UCSD-AML1 (cell line): ENCODE measurements around the gene RABGAP1L.
"Not testable (repeated sequence)": the region's sequence is repeated elsewhere in the genome, so short reads cannot be mapped to it uniquely, and the experiment has no call there.

Source experiments
- DNase-seq: peaks from one replicate; lab custom pipeline; 2025; ENCODE audit not compliant: unreplicated experiment; lab: John Stamatoyannopoulos, UW

The RABGAP1L gene

DNA sequence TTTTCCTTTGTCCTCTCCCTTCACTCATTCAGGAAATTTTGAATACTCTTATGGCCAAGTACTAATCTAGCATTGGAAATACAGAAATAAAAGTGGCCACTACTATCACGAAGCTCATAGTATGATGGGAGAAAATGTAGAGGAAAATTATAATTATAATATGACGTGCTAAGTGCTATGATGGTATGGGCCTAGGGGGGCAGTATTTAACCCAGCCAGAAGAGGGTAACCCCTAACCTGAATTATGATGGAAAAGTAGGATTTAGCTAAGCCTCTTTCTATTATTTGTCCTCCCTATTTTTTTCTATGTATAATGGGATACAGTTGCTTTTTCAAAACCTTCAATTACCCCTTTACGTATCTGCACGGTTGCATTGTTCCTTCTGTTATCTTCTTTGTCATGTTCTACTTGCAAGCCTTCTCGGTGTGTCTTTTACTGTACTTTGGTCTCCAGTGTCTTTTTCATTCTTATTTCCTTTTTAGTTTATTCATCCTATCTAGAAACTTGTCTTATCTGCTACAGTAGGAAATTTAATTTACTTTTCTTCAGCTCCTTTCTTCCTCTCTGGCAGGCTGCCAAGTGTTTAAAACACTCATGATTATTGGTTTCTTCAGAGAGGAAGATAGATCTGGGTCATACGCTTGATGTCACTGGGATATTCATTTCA, 199.6 kb downstream of the RABGAP1L start:
- DNase-seq, result no peak

GRCh38 chr1:174359454-174359805, 200.1 kb downstream of the RABGAP1L start:
- no peak for DNase-seq

GRCh38 chr1:174364996-174365736, 205.8 kb downstream of the RABGAP1L start:
- no peak for DNase-seq

DNA sequence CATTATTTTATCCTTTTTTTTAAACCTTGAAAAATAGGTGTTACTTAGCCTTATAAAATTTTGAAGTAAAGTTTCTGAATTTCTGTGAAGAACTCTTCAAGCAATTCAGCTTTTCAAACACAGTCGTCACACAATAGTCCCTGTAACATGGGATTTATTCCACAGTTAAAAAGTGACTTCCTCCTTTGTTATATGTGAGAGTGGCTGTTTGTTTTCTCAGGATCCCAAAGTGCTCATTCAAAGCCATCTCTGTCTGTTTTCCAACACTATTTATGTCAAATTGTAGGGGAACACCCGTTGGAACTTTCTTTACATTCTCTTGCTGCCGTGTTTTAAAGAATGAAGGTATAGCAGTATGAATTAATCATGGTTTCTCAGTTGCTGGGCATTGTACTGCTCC, 207.6 kb downstream of the RABGAP1L start:
- DNase-seq, result no peak

DNA sequence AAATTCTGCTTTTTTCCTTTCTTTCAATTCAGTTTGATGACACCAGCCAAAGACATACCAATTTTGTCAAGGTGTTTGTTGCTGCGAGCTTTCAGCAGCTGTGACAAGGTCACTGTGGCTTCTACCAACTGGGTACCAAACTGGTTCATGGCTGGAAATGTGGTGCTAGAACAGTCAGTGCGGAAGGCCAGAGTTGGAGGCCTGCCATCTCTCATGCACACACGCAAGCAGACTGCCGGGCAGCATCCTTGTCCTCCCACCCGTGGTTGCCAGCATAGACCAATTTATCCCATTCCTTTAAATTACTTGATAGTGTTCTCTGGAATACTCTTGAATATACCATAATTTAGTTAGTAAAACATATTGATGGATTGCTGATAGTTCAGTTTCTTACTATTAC, 208.6 kb downstream of the RABGAP1L start:
- DNase-seq, result no peak

DNA sequence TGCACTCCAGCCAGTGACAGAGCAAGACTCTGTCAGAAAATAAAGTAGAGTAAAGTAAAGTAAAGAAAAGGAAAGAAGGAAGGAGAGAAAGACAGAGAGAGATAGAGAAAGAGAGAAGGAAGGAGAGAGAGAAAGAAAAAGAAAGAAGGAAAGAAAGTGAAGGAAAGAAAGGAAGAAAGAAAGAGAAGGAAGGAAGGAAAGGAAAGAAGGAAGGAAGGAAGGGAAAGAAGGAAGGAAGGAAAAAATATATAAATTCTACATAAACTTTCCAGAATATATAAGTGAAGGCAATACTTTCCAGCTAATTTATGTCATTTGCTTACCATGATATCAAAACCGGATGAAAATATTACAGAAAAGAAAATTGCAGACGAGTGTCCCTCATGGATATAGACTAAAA, 216.7 kb downstream of the RABGAP1L start:
- DNase-seq, result no peak

- DNase-seq, result no peak
Observed at GRCh38 chr1:174391716-174392115, 232.4 kb downstream of the RABGAP1L start.

DNA sequence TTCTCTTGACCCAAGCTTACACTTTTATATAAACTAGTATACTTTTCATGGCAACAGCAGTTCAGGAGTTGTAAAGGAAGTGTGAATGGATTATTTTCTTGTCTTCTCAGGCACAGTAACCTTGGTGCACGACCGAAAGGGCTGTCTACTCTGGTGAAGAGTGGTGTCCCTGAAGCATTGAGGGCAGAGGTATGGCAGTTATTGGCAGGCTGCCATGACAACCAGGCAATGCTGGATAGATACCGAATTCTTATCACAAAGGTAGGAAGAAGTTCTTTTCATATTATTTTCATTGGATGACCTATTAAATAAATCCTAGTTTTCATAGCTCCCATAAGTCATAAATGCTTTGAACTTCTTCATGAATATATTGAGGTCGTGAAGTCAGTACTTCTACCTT, 234.6 kb downstream of the RABGAP1L start:
- DNase-seq, result no peak

DNA sequence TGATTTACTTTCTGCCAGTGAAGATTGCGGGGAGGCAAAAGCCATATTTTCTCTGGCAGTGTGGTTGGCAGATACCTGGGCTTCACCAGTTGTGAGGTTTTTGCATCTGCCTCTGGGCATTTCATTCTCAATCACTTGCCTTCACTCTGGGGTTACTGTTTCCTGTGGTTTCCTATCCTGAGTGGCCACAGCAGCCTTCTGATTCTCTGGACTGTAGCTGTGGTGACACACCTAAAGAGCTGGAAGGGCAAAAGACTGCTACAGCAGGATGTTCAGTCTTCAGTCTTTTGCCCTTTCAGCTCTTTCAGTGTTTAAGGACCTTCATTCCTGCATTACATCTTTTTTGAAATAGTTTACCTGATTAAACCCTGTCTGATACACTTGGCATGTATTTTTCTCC, 237.9 kb downstream of the RABGAP1L start:
- no peak for DNase-seq

GRCh38 chr1:174398246-174398645, 238.9 kb downstream of the RABGAP1L start:
- no peak for DNase-seq

DNA sequence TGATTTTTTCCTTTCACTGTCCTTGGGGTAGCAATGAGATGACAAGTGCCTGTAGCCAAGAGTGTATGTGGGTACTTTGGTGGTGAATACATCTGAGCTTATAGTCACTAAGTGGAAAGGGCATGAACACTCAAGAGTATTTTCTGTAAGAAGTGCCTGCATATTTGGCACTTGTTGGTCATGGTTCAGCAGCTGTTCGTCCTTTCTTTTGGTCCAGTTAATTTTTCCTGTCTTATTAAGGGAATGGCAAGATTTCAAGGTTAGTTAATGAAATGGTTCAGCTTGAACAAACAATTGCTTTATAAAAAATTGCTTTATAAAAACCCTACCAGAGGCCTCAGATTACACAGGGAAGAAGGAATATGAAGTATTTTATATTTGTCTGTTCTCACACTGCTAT, 239.9 kb downstream of the RABGAP1L start:
- DNase-seq, result no peak

- no peak for DNase-seq
Observed at GRCh38 chr1:174401075-174401474, 241.8 kb downstream of the RABGAP1L start.

DNA sequence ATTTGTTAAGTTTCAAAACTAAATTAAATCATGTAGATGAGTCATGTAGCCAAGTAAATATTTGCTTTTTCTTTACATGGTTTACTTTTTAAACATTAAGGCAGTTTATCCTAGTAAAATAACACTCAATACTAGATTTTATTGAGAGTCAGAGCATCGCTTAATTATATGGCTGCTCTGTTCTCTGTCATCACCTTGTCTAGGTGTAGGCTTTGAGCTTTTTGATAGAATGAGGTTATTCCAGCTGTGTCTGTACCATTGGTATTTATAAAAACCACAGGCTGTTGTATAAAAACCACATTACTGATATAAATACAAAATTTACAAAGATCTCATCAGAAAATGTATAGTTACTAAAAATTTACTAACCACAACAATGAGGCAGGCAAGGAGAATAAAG, 245.9 kb downstream of the RABGAP1L start:
- no peak for DNase-seq

DNA sequence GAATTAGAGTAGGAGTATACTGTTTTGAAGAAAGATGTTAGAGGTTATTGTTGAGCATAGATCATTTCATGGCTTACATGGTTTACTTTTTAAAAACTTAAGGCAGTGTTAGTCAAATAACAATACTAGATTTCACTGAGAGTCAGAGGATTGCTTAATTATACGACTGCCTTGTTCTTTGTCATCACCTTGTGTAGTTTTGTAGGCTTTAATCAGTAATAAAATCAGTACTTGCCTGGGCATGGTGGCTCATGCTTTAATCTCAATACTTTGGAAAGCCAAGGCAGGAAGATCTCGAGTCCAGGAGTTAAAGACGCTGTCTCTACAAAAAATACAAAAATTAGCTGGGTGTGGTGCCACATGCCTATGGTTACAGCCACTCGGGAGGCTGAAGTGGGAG, 247.1 kb downstream of the RABGAP1L start:
- DNase-seq, result no peak

- no peak for DNase-seq
Observed at GRCh38 chr1:174407665-174408064, 248.3 kb downstream of the RABGAP1L start.

DNA sequence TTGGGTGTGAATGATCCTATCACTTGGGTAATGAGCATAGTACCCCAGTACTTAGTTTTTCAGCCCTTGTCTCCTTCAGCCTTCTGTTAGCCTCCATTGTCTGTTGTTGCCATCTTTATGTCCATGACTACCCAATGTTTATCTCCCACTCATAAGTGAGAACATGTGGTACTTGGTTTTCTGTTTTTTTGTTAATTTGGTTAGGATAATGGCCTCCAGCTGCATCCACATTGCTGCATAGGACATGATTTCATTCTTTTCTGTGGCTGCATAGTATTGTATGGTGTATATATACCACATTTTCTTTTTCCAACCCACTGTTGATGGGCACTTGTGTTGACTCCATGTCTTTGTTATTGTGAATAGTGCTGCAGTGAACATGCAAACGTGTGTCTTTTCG, 248.8 kb downstream of the RABGAP1L start:
- no peak for DNase-seq

GRCh38 chr1:174409801-174410200, 250.5 kb downstream of the RABGAP1L start:
- DNase-seq, result not testable (repeated sequence)

GRCh38 chr1:174413632-174414031, 254.3 kb downstream of the RABGAP1L start:
- no peak for DNase-seq

- DNase-seq, result no peak
Observed at GRCh38 chr1:174414203-174414602, 254.9 kb downstream of the RABGAP1L start.

- no peak for DNase-seq
Observed at GRCh38 chr1:174415506-174415905, 256.2 kb downstream of the RABGAP1L start.

DNA sequence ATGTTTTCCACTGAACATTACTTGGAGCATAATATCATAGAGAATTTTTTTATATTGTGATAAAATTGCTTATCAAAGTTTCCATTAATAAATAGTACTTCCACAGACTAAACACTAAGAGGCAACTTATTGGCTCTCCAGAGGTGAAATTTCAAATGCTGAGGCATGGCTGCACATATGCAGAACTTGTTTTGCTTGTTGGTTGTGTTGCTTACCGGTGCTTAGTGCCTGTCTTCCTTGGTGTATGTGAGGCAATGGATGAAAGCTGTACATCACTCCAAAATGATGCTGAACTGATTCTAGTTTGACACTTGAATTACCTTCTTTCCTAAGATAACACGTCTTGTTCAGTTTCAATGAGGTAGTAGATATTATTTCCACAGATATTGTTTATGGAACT, 258.6 kb downstream of the RABGAP1L start:
- no peak for DNase-seq

DNA sequence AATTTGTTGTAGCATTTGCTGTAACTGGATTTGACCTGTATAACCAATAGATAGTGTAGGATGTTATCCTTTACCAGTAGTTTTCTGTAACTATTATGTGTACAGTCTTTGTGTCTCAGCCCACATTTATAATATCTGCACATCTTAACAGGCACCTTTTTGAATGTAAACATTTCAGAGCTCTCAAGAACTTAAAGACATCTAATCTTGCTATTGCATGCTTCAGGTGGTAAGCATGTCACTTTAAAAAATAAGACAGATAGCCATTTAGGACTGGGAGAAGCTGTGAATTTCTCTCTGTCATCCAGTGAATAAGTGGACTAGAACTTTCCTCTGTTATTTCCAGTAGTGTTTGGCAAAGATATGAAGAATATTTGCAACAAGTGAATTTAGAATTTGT, 265.8 kb downstream of the RABGAP1L start:
- no peak for DNase-seq

- no peak for DNase-seq
Observed at GRCh38 chr1:174426153-174426552, 266.8 kb downstream of the RABGAP1L start.
